Kidney glomerular epithelial cell (primary cell): ENCODE measurements around the gene MAGI2.

ENCODE experiments used
- DNase-seq: peaks from one replicate; lab custom pipeline; 2025; lab: John Stamatoyannopoulos, UW

The MAGI2 gene

DNA sequence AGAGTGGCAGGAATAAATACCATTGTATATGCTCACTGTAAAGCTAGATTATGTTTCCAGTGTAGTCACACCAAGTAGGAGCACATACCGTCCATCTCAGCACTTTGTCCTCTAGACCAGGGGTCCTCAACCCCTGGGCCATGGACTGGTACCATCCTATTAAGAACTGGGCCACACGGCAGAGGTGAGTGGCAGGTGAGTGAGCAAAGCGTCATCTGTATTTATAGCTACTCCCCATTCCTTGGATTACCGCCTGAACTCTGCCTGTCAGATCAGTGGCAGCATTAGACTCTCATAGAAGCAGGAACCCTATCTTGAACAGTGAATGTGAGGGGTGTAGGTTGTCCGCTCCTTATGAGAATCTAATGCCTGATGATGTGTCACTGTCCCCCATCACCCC, 735.3 kb downstream of the MAGI2 start:
- no peak for DNase-seq

DNA sequence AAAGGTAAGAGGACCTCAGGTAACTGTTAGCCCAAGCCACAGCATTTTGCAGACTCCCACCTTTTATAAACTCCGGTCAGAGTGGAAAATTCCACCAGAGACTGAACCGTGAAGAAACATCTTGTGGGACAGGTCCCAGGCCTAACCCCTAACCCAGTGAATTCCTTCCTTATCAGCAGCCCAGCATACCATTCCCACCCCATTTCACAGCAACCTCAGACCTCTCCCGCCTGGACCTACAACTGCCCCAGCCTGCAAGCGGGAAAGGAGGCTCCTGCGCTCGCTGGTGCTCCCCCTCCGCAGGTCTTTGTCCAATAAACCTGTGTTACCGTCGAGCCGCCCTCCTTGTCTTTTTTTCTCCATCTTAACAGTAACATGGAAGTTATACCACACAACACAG, 736.6 kb downstream of the MAGI2 start:
- no peak for DNase-seq

DNA sequence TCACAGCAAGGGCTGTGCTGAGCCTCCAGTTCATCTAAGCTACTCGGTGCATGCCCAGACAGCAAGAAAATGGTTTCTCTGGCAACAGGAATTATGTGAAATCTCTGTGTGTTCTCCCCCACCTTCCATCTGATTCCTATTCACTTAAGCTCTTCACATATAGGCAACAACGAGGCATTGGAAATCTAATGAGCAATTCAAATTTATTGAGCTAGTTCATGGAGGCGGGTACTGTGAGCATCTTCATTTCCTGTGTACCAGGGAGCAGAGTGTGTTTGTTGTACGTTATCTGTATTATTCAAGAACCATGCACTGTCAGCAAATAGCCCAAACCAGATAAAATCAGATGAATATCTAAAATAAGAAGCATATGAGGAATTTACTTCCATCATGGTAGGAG, 739.1 kb downstream of the MAGI2 start:
- no peak for DNase-seq

DNA sequence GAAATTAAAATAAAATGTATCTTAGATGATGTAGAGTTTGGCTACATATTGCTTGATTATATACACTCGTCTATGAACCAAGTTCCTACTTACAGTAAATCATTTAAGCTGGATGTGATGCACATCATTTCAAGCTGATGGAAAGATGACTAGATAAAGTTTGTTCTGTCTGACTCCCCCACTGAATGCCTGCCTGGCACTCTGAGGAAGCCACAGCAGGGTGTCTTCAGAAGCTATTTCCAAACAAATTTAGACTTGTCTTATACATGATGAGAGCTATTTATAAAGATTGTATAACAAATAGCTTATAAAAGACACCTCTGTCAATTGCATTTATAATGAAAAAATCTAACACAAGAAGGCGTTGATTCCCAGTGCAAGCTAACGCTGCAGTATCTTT, 741.4 kb downstream of the MAGI2 start:
- no peak for DNase-seq

DNA sequence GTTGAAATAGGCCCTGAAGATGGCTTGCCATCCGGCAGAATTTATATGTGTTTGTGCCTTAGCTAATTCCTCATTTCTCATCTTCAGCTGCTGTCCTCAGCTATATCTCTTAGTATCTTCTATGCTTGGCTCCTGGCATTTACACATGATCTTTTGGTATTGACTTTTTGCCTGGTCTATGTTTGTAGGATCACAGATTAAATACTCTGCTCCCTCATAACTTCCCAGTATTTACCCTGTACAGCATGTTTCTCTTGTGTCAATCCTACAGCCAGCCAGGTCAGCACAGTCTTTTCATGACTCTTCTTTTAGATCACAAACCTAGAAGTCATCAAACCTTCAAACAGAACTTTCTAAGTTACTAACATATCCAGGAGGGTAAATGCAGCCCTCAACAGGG, 743.8 kb downstream of the MAGI2 start:
- no peak for DNase-seq

DNA sequence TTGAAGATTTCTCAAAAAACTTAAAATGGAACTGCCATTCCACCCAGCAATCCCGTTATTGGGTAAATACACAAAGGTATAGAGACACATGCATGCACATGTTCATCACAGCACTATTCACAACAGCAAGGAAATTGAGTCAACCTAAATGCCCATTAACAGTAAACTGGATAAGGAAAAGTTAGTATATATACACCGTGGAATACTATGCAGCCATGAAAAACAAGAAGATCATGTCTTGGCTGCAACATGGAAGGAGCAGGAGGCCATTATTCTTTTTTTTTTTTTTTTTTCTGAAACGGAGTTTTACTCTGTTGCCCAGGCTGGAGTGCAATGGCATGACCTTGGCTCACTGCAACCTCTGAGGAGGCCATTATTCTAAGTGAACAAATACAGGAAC, 749.0 kb downstream of the MAGI2 start:
- DNase-seq, result no peak

DNA sequence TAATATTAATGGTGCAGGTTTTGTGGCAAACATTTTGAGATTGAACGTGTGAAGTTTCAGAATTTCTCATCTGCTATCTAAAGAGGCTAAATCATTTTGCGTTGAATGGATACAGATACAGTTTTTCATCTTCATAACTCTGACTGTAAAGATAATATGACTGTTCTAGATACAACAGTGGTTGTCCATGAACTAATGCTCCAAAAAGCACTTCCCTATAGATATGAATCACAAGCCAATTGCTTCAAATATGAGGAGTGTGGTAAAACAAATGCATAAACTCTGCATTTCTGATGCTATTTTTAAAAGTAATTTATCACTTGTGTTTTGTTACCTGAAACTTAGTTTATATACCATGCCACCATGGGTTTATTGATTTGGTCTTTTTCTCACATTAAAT, 750.1 kb downstream of the MAGI2 start:
- DNase-seq, result no peak

DNA sequence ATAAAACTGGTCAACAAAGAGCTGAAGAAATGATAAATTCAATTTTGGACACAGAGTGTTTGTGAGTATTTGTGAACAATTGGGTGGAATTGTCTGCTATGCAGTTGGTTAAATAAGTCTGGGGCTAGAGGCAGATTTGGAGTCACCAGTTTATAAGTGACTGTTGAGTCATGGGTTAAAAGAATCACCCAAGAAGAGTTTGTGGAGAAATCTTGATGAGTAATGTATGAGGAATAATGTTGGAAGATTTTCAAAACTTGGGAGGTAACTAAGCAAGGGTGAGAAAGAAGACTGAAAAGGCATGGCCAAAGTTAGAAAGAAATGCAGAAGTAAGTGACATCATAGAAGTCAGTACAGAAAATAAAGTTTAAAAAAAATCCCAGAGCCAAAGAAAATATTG, 750.7 kb downstream of the MAGI2 start:
- peak; percentile 97 for DNase-seq

DNA sequence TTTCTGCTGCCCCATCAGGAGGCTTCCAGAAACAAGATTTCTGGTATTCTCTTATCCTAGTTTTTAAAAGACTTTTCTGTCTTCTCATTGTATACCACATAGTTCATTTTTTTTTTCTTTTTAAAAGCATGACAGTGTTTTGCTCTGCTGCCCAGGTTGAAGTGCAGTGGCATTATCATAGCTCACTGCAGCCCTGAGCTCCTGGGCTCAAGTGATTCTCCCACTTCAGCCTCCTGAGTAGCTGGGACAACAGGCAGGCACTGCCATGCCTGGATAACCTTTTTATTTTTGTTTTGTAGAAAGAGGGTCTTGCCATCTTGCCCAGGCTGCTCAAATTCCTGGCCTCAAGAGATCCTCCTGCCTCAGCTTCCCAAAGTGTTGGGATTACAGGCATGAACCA, 757.6 kb downstream of the MAGI2 start:
- DNase-seq, result no peak

DNA sequence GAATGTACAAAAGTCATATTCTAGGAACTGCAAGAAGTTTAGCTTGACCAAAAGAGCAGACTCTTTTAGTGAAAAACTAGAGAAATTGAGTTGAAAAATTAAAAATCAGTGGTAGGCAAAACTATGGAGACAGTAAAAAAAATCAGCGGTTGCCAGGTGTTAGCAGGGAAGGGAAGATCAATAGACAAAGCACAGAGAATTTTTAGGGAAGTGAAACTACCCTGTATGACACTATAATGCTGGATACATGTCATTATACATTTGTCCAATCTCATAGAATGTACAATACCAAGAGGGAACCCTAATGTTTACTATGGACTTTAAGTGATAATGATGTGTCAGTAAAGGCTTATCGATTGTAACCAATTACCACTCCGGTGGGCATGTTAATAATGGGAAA, 761.9 kb downstream of the MAGI2 start:
- DNase-seq, result no peak

DNA sequence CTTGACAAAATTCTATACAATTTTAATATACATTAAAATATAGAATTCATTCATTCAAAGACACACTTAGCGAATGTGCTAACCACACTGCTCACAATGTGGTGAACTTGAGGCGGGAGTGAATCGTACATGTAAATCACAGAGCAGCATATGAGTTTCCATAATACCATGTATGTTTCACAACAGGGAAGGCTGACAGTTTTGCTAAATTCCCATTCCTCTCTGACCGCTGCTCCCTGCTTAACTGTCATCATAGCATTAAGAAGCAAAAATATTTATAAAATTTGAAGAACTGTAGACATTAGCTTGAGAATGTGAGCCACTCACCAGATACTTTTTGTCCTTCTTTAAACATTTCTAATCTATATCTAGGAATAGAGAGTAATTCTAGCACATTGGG, 763.3 kb downstream of the MAGI2 start:
- DNase-seq, result no peak

DNA sequence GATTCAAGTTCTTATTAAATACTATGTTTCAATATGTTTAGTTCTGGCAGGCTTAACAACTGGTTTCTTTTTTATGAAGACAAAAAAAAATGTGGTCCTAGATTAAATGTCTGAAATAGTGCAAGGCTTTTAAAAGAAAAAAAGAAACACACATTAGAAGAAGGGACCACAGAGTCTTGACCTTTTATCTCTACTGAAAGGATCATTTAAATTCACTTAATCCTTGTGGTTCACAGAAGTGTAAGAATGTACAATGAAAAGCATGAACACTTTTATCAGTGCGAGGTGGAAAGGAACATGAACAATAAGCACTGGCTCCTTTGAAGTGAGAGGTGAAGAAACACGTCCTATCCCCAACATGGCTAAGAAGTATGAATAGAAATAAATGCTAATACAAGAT, 765.1 kb downstream of the MAGI2 start:
- no peak for DNase-seq

DNA sequence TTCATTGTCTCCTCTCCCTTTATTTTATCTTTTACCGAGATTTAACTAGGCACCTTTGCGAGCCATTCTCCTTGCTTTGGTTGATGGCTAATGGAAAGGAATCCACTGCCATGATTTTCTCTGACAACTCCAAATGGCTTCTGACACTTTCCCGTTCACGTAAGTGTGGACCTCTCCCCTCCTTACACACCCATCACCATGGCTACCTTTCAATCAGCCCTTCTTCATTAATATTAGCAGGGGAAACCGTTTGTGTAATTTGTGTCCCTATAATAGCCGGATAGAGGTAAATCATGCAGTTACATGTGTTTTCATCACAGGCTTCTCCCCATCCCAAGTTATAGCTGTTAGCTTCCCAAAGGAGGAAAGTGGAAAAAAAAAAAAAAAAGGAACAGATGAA, 767.3 kb downstream of the MAGI2 start:
- no peak for DNase-seq

DNA sequence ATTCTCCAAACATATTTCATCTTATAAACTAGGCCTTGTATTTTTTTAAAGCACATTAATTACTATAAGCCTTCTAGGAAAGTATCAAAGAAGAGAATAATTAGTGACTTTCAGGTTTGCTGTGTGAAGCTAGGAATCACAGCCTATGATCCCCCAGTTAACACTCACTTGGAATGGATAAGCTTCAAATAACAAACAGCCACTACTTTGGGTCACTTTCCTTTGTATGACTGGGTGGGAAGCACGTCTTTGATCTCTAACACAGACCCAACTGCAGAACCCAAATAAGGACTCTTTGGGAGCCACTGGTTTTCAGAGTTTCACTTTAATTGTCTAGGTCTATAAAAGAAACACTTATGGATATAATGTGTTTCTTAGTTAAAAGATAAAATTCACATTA, 769.3 kb downstream of the MAGI2 start:
- DNase-seq, result no peak

DNA sequence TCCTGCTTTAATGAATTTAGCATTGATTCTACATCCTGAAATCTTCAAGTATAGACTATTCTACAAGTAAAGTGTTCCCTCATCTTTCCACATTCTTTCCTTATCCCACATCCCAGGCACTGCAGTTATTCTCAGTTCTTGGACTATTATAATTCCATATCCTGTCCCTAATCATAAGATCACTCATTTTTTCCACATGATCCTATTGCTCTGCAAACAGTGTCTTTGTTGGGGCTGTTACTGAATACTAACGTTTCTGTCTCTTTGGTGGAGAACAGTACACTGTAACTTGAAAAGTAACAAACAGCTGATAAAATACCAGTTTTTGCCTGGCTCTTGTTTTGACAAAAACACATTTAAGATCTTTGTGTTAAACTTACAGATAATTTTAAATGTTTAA, 769.9 kb downstream of the MAGI2 start:
- no peak for DNase-seq

DNA sequence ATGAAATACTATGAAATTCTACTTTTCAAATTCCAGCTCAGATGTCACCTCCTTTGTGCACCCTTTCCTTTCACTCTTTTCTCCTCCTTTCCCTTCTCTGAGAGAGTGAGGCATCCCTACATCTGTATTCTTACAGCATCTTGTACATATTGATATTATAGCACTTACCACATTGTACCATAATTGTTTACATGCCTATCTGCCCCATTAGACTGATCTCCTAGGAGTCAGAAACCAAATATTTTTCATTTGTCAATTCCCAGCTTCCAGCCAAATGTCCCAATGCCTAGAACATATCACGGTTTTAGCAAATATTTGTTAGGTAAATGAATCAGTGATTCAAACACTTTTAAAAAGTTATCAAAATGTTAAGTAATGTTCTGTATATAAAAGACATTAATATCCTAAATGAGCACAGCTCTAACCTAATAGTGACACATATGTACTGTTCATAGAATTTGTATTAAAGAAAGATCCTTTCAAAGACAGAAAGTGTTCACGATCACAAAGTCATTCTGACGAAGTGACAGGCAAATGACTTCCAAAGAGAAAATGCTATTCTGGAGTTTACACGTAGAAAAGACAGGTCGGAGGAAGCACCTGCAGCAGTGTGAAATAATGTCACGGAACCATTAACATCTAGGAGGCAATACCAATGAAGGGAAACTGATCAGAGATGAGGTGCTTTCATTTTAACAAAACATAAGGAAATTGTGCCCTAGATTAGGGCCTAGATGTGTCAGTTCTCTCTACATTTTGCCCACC, 774.2 kb downstream of the MAGI2 start:
- no peak for DNase-seq

DNA sequence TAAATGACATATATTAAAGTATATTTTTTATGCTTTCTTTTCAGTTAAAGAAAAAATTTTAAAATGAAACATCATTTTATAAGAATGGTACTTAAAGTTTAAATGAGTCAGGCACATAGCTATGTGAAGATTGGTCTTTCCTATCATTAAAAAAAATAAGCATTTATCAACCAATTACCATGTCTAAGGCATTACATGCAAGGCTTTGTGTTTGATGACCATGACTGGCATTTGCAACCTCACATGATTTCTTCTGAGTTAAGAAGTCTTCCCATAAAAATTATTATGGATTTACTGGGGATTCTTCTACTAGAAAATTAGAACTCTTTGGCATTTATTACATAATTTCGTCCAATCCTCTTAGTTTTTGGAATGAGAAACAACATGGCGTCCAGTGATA, 776.1 kb downstream of the MAGI2 start:
- DNase-seq, result no peak

DNA sequence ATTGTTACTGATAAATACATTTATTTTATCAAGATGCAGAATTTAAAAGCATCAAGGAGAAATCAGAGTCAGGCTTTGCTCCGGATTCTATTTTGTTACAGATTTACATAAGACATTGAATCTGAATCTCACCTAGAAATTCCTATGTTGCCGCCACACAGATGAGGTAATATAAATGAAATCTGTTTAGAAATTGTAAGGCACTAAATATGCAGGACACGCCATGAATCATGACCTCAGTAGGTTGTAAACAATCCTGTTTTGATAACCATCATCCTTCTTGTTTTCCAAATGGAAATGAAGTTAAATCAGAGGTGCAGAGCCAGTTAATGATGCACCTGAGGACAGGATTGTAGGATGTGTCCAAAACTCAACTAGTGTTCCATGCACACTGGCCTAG, 778.0 kb downstream of the MAGI2 start:
- no peak for DNase-seq

DNA sequence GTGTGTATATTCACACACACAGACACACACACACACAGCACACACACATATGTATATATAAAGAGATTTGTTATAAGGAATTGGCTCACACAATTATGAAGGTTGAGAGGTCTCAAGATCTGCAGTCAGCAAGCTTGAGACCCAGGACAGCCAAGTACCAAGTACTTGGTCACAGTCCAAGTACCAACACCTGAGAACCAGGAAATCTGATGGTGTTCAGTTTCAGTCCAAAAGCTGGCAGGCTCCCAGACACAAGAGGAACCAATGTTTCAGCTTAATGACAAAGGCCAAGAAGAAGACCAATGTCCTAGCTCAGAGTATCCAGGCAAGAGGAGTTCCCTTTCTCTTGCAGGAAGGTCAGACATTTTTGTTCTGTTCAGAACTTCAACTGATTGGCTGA, 780.2 kb downstream of the MAGI2 start:
- no peak for DNase-seq

DNA sequence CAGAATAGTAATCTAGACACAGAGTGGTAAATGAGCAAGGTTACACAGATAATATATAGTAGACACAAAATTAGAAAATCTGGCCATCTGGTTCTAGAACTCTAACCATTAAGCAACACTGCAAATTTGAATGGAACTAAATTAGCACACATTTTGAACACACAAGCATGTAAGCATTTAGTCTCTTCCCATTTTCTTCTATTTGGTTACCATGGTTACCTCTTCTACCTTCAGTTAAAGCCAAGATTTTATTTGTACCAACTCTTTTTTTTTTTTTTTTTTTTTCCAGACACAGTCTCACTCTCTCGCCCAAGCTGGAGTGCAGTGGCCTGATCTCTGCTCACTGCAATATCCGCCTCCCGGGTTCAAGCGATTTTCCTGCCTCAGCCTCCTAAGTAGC, 790.5 kb downstream of the MAGI2 start:
- DNase-seq, result no peak

DNA sequence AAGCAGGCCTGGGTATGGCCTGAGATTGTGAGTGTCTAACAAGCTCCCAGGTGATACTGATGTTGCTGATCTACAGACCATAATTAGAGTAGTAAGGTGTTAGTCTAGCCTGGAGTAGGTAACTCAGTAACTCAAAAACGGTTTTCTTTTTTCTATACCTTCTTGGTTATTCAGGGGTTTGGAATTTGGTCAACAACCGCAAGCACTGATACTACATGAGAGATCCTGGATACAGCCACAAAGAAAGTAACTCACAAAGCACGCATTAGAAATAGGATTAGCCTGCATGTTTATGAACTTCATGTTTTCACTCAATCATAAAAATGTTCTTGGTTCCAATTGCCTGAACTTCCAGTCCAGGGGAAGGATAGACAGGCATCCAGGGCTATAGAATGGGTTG, 803.5 kb downstream of the MAGI2 start:
- DNase-seq, result no peak

DNA sequence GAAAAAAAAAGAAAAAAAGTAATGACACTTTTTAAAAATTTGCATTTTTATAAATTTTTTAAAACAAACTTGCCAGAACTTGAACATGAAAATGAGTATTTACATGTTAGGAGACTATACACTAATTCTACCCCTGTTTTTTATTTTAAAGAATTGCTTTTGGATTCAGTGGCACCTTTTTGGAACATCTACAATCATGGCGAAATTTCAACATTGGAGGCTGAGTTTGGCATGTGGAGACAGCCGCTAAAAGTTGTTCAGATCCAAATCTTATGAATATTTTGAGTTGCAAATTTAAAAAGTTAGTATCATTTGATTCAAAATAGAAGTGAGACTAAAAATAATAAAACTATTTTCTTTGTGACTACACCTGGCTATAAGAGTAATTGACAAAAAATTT, 804.2 kb downstream of the MAGI2 start:
- DNase-seq, result no peak

DNA sequence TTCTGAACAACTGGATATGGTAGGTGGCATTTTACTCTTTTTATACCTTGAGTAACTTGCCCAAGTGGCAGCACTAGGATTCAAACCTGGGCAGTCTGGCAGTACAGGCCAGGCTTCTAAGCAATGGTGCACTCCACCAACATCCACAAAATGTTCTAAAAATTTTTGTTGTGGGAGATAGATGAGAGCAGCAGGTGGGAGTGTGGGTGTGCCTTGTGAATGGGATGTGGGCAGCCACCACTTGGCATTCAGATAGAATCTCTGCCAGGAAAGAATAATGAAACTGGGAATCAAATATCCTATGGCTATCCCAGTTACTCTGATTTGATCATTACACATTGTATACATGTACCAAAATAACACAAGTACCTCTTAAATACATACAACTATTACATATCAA, 810.7 kb downstream of the MAGI2 start:
- DNase-seq, result no peak

DNA sequence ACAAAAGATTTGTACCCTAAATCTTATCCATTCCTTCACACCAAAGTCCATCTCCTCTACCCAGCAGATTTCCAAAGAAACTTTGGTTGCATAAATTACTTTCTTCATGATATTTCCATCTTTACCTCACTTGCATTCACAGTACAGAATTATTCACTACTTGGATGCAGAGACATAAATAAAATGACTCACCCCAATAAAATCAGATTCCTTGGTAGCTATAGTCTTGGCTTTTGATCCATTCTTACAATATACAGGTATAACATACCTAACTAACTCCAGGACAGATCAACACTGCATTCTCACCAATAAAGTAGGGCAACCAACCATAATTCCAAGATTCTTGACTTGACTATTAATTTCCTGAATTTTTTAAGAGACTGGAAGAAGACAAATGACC, 815.1 kb downstream of the MAGI2 start:
- no peak for DNase-seq

DNA sequence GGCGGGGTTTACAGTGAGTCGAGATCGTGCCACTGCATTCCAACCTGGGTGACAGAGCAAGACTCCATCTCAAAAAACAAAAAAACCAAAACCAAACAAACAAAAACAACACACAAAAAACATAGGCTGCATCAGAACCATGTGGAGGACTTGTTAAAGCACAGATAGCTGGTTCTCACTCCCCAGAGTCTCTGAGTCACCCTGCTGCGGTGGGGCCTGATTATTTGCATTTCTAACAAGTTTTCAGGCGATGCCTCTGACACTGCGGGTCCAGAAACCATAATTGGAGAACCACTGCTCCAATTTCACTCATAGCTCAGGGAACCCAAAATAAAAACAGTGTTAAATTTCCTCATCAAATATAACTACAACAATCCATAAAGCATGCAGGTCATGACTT, 816.7 kb downstream of the MAGI2 start:
- DNase-seq, result no peak
